Head of caudate nucleus (tissue), 42 donors: ENCODE data around the gene TGFB3.

ENCODE experiments used
- DNase-seq, 42 donors: peaks; one replicate each; pipeline versions ENCODE4 v3.0.0 to v3.0.0-alpha.2; 2020 to 2021; ENCODE audit warnings: mixed read lengths in 7 of 42
- intact Hi-C: fragments of 100-400 bp; cut with DNase I; formaldehyde crosslinking; loops from one replicate; pipeline ENCODE4 v1.15.0; 2022

Gene TGFB3

GRCh38 chr14:75917946-75918335 lies 63.9 kb downstream of the TGFB3 start:
- no peak for DNase-seq
- intact Hi-C loops, result no loop called here

- no peak for DNase-seq
- intact Hi-C loops, result no loop called here
These were observed 64.4 kb downstream of the TGFB3 start for GRCh38 chr14:75917322-75917945.

DNA sequence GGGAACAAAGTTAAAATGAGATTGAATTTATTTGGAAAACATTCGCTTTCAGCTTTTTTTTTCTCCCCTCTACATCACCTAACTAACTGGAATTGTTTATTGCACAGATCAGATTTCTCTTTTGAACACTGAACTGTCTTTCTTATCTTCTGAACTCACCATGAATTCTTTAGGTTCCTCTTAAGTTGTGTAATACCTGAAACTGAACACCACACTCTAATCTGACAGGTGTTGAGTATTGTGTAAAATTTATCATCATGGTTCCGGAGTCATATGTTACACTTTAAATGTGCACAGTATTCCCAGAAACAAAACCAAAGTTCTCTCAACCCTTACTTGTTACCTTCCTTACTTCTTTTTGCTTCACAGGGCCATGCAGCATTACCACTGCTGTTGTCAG lies 66.8 kb downstream of the TGFB3 start:
- intact Hi-C loops, result no loop called here
- DNase-seq, result no peak

GRCh38 chr14:75913183-75913582 lies 68.6 kb downstream of the TGFB3 start:
- DNase-seq, result no peak
- intact Hi-C loops, result no loop called here

DNA sequence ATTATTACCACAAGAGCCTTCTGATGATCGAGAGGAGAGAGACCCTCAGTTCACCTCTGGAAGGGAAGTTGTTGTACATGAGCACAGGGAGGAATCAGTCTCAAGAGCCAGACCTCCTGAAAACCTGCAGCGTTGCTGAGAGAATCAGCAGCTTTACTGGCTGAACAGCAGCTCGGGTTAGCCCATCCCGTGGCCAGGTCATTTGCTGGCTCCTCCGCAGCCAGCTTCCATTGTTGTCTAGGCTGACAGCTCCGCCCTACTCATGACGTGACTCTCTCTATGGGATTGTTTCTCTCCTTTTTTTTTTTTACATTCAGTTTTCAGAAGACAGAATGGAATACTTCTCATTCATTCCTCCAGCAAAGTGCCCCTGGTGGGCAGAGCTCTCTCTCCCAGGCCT lies 69.9 kb downstream of the TGFB3 start:
- peak in 41 of 42 donors; percentile 10 to 86 (median 59) for DNase-seq
- intact Hi-C loops, result no loop called here

- no peak for DNase-seq
- intact Hi-C loops, result no loop called here
These were observed 71.7 kb downstream of the TGFB3 start for GRCh38 chr14:75910048-75910447.

- intact Hi-C loops, result loop anchor here (10.0 kb wide), 1 partner anchor 195 kb away; no protein-coding TSS in a partner anchor
- no peak for DNase-seq
These were observed 72.2 kb downstream of the TGFB3 start for GRCh38 chr14:75909630-75910029.
